Vagina (tissue), 2 donors: ENCODE measurements around the gene UBE4B.

Source experiments
- CTCF ChIP-seq, 3 experiments: fragments of 450-650 bp in 2 of 3; fragments of 200-600 bp in 1 of 3; sonication (generic) in 1 of 3; IDR thresholded peaks; one replicate each; pipeline ENCODE4 v1.5.1; 2017 to 2019; ENCODE audit warnings: antibody characterized with exemption in 3 of 3, mild to moderate bottlenecking in 2 of 3, moderate library complexity in 2 of 3
- POLR2AphosphoS5 ChIP-seq, 2 donors: sonication (generic); formaldehyde crosslinking; IDR thresholded peaks; one replicate each; pipeline ENCODE4 v1.9.0; 2017; ENCODE audit warnings: antibody characterized with exemption in 2 of 2, mild to moderate bottlenecking in 2 of 2, low read depth in 1 of 2; ENCODE audit not compliant: insufficient read depth in 1 of 2

DNA sequence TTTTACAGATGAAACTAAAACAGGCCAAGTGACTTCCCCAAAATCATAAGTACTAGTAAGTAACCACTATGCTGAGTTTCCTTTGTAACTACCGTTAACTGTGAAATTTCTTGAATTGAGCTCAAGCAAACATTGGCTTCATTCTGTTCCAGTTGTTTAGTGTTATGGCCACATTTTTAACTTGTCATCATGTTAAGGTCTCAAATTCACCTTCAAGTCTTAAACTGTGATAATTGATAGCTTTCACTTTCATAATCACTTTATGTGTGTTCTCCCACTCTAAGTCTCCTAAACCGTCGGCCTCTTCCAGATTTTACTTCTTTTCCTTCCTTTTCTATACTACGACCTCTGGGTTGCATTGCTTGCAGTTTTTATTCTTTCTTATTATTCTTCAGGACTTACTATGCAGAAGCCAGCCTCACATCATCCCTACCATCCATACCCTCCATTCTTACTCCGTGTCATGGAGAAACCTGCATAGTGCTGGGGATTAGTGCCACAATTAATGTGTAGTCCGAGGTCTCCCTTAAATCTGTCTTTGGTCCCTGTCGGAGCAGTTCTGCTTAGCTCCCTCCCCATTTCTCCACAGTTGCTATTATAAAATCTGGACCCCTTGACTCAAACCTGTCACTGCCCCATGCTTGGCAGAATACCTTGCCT, 183.5 kb downstream of the UBE4B start:
- TF ChIP-seq CTCF (IDR thresholded peaks at IDR 0.05) (no peak), POLR2AphosphoS5 (IDR thresholded peaks at IDR 0.05; ENCODE audit: insufficient read depth in 1 of 2, low read depth in 1 of 2) (no peak)
